Tibial nerve (tissue), 4 donors: ENCODE results near the gene GCN1. TPM values are rescaled to one million over a fixed set of nuclear protein-coding genes. Genes with fewer than 3 reads are reported as not detected.

ENCODE experiments used
- DNase-seq, 2 donors: peaks; one replicate each; pipeline ENCODE4 v3.0.0-alpha.2; 2019; ENCODE audit warnings: low spot score in 2 of 2
- H3K27ac ChIP-seq, 4 donors: fragments of 200-600 bp; sonication (generic) in 3 of 4; one replicate each; pipeline ENCODE4 v1.5.1; 2017 to 2019; ENCODE audit warnings: mild to moderate bottlenecking in 1 of 4
- H3K27me3 ChIP-seq, 2 donors: fragments of 200-600 bp; sonication (generic) in 1 of 2; one replicate each; pipeline versions ENCODE4 v1.5.1 to v1.6.0; 2017 to 2019
- H3K36me3 ChIP-seq, 3 donors: fragments of 200-600 bp; sonication (generic); one replicate each; pipeline ENCODE4 v1.5.1; 2018 to 2019
- H3K4me1 ChIP-seq, 4 donors: fragments of 200-600 bp; sonication (generic) in 3 of 4; one replicate each; pipeline ENCODE4 v1.5.1; 2017 to 2019
- H3K4me3 ChIP-seq, 4 donors: fragments of 200-600 bp; sonication (generic) in 3 of 4; one replicate each; pipeline ENCODE4 v1.5.1; 2017 to 2019; ENCODE audit warnings: mild to moderate bottlenecking in 1 of 4, moderate library complexity in 1 of 4
- H3K9me3 ChIP-seq, 4 donors: fragments of 200-600 bp; sonication (generic) in 3 of 4; one replicate each; pipeline ENCODE4 v1.5.1; 2017 to 2019
- EP300 ChIP-seq, 2 donors: sonication (generic); formaldehyde crosslinking; IDR thresholded peaks; one replicate each; pipeline ENCODE4 v1.6.1; 2017; ENCODE audit warnings: antibody characterized with exemption in 2 of 2, mild to moderate bottlenecking in 1 of 2
- POLR2A ChIP-seq, 2 donors: fragments of 450-650 bp; IDR thresholded peaks; one replicate each; pipeline ENCODE4 v1.6.1; 2017; ENCODE audit warnings: antibody characterized with exemption in 2 of 2, mild to moderate bottlenecking in 2 of 2, moderate library complexity in 2 of 2
- WGBS, 2 donors: methylation state at CpG; one replicate each; pipeline ENCODE4 v1.1.5; 2018; 5-methylcytosine and 5-hydroxymethylcytosine counted together
- total RNA-seq, 4 donors: library from RNA; depleted of rRNA; stranded (reverse); fragments of >200 nt; gene quantifications; one replicate each; pipeline ENCODE4 v1.1.0, GENCODE V29; 2016
- TF ChIP-seq, protein P1 (sequence below), 5 experiments: fragments of 200-600 bp in 3 of 5; fragments of 450-650 bp in 2 of 5; sonication (generic) in 3 of 5; IDR thresholded peaks; one replicate each; pipeline ENCODE4 v1.5.1; 2016 to 2019; ENCODE audit warnings: antibody characterized with exemption in 5 of 5, mild to moderate bottlenecking in 3 of 5, moderate library complexity in 2 of 5

The GCN1 gene
- total RNA-seq, 4 donors from 2014 or later: 44.6 to 138 (median 106) TPM

DNA sequence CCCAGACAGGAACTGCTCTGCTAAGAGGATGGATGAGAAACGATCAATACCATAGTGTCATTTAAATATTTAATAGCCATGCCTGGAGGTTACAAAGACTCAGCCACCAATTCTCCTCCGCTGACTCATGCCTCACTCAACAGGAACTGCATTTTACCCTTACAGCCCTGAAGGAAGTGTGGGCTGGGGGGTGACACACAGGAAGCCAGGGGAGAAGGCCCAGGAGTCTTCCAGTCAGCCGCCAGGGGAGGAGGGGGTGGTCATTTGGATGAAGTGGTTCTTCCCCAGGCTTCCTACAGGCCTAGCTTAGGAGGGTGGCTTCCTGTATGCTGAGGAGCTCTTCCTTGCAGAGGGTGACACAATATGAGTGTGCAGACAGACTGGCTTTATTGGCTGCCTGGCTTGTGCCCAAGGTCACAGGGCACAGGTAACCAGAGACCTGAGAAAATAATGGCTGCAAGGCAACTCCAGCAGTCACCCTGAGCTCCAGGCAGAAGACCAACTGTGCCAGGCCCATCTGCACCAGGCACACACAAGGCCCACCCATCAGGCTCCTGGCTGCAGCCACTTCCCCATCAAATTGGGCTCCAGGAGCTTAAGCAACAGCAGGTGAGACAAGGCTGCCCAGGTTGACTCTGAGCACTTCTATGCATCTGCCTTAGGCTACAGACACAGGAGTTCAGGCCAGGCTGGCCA lies 36.9 kb upstream of the GCN1 start:
- H3K4me3 ChIP-seq: no peak overlapping the region
- DNase-seq: no peak

GRCh38 chr12:120230974-120231315 lies 36.4 kb upstream of the GCN1 start:
- DNase-seq: no peak
- TF ChIP-seq, protein P1, sequence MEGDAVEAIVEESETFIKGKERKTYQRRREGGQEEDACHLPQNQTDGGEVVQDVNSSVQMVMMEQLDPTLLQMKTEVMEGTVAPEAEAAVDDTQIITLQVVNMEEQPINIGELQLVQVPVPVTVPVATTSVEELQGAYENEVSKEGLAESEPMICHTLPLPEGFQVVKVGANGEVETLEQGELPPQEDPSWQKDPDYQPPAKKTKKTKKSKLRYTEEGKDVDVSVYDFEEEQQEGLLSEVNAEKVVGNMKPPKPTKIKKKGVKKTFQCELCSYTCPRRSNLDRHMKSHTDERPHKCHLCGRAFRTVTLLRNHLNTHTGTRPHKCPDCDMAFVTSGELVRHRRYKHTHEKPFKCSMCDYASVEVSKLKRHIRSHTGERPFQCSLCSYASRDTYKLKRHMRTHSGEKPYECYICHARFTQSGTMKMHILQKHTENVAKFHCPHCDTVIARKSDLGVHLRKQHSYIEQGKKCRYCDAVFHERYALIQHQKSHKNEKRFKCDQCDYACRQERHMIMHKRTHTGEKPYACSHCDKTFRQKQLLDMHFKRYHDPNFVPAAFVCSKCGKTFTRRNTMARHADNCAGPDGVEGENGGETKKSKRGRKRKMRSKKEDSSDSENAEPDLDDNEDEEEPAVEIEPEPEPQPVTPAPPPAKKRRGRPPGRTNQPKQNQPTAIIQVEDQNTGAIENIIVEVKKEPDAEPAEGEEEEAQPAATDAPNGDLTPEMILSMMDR (IDR thresholded peaks at IDR 0.05): no peak
- TF ChIP-seq EP300 (IDR thresholded peaks at IDR 0.05): no peak
- no peak for TF ChIP-seq POLR2A (IDR thresholded peaks at IDR 0.05)
- 23 to 44% methylated on average over 6 of the region's 6 CpGs for WGBS, 2 donors
- Histone ChIP-seq H3K4me1 (peaks cover 3 to 100% (median 92%) of the 10 kb centered on the region in 4 donors), H3K9me3 (no peaks in the 10 kb centered on the region), H3K27ac (peak overlapping the region; percentile 62 to 98 (median 85)), H3K27me3 (no peaks in the 10 kb centered on the region), H3K36me3 (peaks cover 0 to 9% (median 4%) of the 10 kb centered on the region in 3 donors), H3K4me3 (no peak overlapping the region)

More for the DNA sequence above, 36.9 kb upstream of the GCN1 start:
- H3K9me3 ChIP-seq: no peaks in the 10 kb centered on the region
- 26 to 36% methylated on average over 3 of the region's 3 CpGs for WGBS, 2 donors
- TF ChIP-seq EP300 (IDR thresholded peaks at IDR 0.05): no peak
- TF ChIP-seq, protein P1 (IDR thresholded peaks at IDR 0.05): peak in 1 of 5 experiments; percentile 8
- peaks cover 3 to 100% (median 92%) of the 10 kb centered on the region in 4 donors for H3K4me1 ChIP-seq
- peak overlapping the region; percentile 62 to 98 (median 85) for H3K27ac ChIP-seq
- H3K27me3 ChIP-seq: no peaks in the 10 kb centered on the region
- H3K36me3 ChIP-seq: peaks cover 0 to 4% (median 4%) of the 10 kb centered on the region in 3 donors

- no peaks in the 10 kb centered on the region for H3K9me3 ChIP-seq
- 31 to 36% methylated on average over 7 to 9 of the region's 9 CpGs for WGBS, 2 donors
- peak; percentile 55 to 61 for DNase-seq
- H3K27ac ChIP-seq: peak overlapping the region; percentile 62 to 98 (median 85)
- peaks cover 3 to 100% (median 91%) of the 10 kb centered on the region in 4 donors for H3K4me1 ChIP-seq
- H3K4me3 ChIP-seq: peak overlapping the region in 1 of 4 donors; percentile 1
- no peaks in the 10 kb centered on the region for H3K27me3 ChIP-seq
- no peak for TF ChIP-seq POLR2A (IDR thresholded peaks at IDR 0.05)
- TF ChIP-seq, protein P1 (IDR thresholded peaks at IDR 0.05): no peak
- no peak for TF ChIP-seq EP300 (IDR thresholded peaks at IDR 0.05)
- peaks cover 0 to 10% (median 4%) of the 10 kb centered on the region in 3 donors for H3K36me3 ChIP-seq
These were observed 35.9 kb upstream of the GCN1 start for GRCh38 chr12:120230326-120230973.

- H3K9me3 ChIP-seq: no peaks in the 10 kb centered on the region
- H3K36me3 ChIP-seq: peaks cover 0 to 10% (median 4%) of the 10 kb centered on the region in 3 donors
- H3K27ac ChIP-seq: peak overlapping the region; percentile 62 to 98 (median 85)
- TF ChIP-seq, protein P1 (IDR thresholded peaks at IDR 0.05): no peak
- TF ChIP-seq EP300 (IDR thresholded peaks at IDR 0.05) (no peak), POLR2A (IDR thresholded peaks at IDR 0.05) (no peak)
- H3K27me3 ChIP-seq: no peaks in the 10 kb centered on the region
- 63% methylated on average over 11 to 12 of the region's 12 CpGs for WGBS, 2 donors
- H3K4me1 ChIP-seq: peaks cover 0 to 100% (median 92%) of the 10 kb centered on the region in 4 donors
- DNase-seq: no peak
- peak overlapping the region in 3 of 4 donors; percentile 1 to 13 (median 4) for H3K4me3 ChIP-seq
These were observed 35.2 kb upstream of the GCN1 start for GRCh38 chr12:120229487-120230325.
